HL-60/S4 treated with phorbol 12-myristate 13-acetate at 8.2 ng/mL for 4 days and 3 days (cell line): ENCODE results near the gene FAM47C.
"Not testable (repeated sequence)": the region's sequence is repeated elsewhere in the genome, so short reads cannot be mapped to it uniquely, and the experiment has no call there.

ENCODE experiments used
- in situ Hi-C: fragments of 300-500 bp; cut with MboI; formaldehyde crosslinking; loops from 2 replicates; pipeline ENCODE4 v1.15.0; 2022; ENCODE audit warnings: low sequenced_read_pairs

Gene FAM47C

DNA sequence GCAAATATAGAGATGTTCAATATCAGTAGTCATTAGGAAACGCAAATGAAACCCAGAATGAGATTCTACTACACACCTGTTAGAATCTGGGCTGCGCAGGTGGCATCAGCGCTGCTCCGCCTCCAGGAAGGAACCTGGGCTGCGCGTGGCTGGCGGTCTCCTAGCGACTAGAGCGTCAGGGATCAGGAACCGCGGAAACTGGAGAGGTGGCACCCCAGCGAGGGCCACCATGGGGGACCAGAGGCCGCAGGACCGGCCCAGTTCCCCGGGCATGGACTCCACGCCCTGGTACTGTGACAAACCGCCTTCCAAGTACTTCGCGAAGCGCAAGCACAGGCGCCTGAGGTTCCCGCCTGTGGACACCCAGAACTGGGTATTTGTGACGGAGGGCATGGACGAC, at the start of gene FAM47C:
Gene FAM47C, plus strand, starts transcription at position 185 of the 400 bp plus-strand sequence. Its CDS starts 45 bp downstream, at position 230.
- in situ Hi-C loops: not testable (repeated sequence)

DNA sequence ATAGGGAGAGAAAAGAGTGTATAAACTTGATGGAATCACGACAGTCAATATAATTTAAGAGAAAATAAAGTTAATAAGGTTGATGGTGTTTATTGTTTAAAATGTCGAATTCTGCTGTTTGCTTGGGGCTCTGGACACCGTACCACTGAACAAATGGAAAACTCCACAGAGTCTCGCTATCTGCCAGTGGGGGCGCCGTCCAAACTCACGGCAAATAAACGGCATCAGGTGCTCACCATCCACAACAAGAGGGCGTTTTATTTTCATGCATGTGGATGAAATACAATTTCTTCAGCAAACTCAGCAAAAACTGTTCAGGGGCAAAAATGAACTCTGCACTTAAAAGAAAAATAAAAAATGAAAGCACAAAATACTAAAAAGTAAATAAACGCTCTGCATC, 46.6 kb upstream of the FAM47C start:
- in situ Hi-C loops: no loop called here

DNA sequence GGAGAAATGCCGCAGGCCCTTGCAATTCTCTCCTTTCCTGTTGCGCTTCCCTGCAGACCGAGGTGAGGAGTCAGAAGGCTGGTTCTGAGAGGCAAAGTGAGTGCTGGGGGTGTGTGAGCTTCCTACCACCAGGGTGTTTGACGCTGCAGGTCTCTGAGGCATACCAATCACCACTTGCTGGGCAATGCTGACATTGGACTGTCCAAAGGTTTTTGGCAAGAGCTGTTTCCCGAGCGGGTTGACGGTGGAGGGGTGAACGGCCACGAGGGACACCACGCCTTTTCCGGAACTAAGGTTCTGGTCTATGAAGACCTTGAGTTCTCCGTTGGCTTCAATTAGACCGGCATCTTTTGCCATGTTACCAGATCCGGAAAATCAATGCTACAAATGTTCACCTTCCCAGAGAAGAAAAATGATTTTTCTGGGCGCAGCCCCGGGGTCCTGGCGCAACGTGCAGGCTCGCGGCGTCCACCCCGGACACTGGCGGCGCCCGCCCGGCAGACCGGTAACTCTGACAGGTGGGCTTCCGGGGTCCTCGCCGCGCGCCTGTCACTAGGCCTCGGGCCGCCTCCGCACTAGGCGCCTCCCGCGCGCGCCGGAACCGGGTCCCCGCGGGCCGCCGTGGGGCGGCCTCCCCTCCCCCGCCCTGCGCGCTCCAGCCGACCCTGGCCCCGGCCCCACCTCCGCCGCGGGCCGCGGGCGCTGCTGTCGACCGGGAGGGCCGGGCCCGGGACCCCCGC, 44.9 kb upstream of the FAM47C start:
- in situ Hi-C loops: no loop called here

DNA sequence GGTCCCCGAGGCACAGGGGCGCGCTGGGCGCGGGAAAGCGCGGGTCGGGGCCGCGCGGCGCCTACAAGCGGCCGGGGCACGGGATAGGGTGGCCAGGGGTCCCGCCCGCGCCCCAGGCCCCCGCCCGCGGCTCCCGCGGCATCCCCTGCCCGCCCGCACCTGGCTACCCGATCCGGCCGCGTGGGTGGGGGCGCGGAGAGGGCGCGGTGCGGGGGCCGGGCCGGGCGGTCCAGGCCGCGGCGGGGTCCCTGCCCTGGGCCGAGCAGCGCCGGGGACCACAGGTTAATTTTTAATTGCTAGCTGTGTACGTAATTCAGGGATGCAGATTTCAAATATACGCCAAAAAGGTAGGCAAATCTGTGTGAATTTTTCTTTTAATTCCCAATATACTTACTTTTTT, 44.3 kb upstream of the FAM47C start:
- in situ Hi-C loops: no loop called here

DNA sequence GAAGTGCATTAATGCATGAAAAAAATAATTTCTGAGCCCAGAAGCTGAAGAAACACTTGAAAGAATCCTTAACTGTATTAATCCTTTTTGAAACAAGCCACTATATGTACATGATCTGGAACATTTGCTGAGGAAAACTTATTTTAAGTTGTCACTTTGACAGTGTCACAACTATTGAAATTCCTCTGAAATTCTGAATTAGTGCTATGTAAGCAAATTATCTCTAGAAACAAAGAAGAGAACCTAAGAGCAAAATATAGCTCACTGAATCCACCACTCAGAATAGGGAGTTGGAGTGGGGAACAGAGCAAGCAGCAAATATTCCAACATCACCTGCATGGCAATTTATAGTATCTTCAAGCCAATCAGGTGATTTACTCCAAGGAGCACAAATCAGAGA, 34.6 kb upstream of the FAM47C start:
- in situ Hi-C loops: no loop called here

DNA sequence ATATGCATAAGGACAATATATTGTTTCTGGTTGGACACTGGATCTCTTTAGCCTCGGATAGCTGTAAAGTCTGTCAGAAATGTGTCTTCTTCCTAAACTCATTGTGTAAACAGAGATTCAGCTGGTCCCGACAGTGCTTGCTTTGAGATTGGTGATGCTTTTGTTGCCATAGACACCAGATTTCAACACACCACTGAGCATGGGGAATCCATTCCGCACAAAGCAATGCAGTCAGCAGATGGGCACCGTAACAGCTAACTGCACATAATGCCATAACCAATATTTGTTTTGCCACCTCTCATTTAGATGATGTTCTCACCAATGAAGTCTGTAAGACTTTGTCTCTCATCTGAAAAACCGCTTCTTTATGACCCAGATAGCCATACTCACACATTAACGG, 33.3 kb upstream of the FAM47C start:
- in situ Hi-C loops: no loop called here

DNA sequence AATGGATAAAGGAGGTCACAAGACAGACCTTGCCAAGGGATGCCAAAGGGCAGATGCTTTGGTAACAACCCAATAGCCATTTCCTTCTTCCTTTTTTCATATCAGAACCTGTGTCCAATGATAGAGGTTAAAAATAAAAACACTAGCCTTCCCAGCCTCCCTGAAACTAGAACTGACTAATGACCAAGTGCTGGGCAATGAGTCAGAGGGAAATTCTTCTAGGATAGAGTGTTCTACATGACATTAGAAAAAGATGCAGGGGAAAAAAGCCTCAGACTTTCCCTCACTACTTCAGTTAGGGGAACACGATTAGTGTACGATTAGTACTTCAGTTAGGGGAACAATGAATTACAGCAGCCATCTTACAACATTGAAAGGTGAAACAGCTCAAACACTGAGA, 29.3 kb upstream of the FAM47C start:
- in situ Hi-C loops: no loop called here

DNA sequence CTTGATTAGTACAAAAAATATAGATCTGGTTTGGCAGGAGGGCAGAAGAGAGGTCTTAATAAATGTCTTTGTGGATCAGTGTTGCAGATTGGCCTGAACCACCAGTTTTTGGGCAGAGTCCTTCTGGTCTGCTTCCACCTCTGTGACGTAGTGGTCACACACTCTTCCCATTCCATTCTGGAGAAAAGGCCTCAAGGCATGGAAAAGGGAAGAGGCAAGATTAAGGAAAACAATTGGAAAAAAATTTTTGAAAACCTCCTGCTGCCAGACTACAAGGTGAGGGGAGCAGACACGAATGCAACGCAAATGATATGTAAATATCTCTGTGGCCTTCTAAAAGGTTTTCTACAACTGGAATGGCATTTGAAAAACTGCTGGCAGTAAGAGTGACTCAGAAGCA, 24.3 kb upstream of the FAM47C start:
- in situ Hi-C loops: no loop called here

DNA sequence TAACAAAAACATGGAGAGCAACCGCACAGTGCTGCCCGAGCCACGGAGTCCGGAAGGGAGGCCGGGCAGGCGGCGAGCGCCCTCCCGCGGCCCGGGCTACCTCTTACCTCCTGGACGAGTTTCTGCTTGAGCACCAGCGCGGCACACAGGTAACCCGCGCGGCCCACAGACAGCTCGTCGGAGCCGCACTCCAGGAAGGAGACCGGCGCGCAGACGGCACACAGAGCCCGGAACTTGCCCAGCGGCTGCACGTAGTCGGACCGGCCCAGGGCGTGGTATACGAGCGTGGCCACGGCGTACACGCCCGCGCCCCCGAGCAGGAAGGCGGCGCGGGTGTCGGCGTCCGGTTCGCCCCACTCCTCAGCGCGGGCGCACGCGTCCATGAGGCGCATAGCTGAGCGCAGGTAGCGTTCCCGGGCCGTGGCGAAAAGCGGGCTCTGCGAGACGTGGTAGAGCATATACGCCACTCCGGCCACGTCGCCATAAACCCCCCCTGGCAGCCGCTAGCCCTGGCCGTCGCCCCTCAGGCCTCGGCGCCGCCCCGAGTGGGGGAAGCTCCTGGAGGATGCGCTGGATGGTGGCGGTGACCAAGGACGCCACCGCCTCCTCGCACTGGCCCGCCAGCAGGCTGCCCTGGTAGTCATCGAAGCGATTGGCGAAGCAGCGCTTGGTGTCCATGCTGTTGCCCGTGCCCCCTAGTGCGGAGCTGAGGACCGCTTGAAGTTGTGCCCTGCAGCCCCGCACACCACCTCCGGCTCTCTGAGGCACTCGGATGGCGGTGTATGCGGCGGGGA, 22.6 kb upstream of the FAM47C start:
- in situ Hi-C loops: not testable (repeated sequence)

DNA sequence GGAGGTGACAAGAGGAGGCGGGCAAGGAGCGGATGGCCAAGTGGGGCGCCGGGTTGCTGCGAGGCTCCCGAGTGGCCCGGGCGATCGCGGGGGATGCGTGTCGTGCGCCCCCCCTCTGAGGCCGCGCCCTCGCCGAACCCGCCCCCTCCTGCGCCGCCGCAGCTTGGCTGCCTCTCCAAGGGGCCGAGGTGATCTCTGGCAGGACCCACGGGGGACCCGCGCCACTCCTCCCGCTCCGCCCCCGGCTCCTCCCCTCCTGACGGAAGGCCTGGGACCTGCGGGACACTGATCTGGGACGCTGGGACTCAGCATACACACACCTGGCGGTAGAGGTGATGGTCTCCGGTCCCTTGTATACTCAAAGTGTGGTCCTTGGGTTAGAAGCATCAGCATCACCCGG, 21.9 kb upstream of the FAM47C start:
- in situ Hi-C loops: no loop called here

DNA sequence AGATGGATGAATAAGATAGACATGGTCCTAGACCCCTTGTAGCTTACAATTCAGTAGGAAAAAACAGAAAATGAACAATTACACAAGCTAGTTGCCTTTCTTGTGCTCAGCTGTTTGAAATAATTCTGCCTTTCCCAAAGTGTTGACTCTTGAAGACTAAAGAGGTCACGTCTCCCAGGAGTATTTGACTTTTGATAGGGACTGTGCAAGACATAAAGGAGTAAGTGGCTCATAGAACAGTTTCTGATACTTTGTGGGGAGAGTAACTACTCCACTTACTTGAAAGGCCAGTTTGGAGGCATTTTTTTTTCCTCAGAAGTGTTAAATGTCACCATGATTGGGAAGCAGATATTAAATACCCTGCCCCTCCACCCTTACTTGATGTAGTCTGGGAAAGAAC, 21.0 kb upstream of the FAM47C start:
- in situ Hi-C loops: not testable (repeated sequence)

DNA sequence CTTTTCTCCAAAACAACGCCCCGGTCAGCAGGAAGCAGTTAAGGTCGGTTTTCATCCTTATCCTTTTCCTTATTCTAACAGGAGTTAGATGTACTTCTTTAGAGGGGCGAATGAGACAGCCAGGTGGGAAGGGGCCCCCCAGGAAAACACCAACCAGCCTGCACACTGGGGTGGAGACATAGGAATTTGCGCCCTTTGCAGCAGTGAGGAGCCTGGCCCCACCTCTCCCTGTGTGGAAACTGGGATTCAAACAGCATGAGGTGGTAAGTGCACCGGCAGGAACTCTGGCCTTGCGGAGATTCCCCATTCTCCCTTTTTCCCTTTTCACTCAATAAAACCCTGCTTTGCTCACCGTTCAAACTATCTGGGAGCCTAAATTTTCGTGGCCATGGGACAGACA, 8.0 kb upstream of the FAM47C start:
- in situ Hi-C loops: no loop called here

DNA sequence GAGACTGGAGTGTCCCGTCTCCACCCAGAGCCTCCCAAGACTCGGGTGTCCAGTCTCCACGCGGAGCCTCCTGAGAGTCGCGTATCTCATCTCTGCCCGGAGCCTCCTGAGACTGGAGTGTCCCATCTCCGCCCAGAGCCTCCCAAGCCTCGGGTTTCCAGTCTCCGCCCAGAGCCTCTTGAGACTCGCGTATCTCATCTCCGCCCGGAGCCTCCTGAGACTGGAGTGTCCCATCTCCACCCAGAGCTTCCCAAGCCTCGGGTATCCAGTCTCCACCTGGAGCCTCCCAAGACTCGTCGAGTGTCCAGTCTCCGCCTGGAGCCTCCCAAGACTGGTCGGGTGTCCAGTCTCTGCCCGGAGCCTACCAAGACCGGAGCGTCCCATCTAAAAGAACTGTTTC, 2.3 kb downstream of the FAM47C start:
- in situ Hi-C loops: no loop called here

DNA sequence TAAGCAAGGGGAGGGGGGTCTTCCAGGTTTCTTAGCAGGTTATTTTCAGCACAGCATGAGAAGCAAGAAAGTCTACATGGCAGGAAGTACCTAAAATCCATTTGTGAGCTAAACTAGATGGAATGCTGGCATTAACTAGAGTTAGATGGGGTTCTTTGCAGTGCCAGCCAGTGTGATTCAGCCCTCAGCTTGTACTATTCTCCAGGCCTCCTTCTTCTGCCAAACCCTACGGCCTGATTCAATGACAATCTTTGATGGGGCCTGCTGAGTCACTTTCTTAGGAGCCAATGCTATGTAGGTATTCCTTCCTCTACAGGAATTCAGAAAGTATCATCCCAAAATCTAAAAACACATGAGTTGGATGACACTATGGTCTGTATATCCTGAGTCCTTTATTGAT, 26.1 kb downstream of the FAM47C start:
- in situ Hi-C loops: not testable (repeated sequence)

DNA sequence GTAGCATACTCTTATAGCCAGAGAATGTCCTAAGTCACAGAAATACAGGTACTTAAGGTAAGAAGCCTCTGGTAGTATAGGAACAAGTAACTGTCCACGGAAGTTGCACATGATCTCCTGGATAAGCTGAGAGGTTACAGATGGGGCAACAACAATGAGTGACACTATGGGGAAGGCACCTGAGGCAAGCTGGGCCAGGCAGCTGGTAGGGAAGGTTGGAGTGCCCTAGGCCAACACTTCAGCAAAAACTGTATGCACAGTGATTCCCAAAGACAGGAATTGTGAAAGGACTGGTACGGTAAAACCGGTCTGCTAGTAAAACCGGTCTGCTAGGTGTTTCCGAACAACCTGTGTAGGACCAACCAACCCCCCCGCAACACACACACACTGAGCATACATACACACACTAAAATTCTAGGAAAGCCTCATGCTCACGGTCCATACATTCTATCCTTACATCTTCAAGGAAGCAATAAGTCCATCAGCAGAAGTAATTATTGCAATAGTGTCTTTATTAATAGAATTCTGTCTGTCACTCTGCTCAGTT, 28.6 kb downstream of the FAM47C start:
- in situ Hi-C loops: not testable (repeated sequence)

DNA sequence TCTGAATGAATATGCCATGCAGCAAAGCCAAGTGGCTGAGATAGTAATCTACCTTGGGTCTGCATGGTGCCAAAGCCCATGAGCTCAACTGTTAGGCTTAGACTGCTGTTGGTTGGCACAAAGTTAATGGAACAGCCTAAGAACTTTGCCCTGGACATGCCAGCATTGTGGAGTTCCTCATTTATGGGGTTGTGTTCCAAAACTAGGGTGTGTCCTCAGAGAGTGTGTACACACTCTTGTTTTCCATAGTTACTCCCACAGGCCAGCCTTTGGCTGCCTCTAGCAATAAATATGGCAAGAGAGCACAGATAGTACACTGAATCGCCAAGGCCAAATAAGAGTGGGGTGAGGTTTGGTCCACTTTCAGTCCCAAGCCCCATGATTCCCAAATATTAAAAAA, 30.6 kb downstream of the FAM47C start:
- in situ Hi-C loops: not testable (repeated sequence)

DNA sequence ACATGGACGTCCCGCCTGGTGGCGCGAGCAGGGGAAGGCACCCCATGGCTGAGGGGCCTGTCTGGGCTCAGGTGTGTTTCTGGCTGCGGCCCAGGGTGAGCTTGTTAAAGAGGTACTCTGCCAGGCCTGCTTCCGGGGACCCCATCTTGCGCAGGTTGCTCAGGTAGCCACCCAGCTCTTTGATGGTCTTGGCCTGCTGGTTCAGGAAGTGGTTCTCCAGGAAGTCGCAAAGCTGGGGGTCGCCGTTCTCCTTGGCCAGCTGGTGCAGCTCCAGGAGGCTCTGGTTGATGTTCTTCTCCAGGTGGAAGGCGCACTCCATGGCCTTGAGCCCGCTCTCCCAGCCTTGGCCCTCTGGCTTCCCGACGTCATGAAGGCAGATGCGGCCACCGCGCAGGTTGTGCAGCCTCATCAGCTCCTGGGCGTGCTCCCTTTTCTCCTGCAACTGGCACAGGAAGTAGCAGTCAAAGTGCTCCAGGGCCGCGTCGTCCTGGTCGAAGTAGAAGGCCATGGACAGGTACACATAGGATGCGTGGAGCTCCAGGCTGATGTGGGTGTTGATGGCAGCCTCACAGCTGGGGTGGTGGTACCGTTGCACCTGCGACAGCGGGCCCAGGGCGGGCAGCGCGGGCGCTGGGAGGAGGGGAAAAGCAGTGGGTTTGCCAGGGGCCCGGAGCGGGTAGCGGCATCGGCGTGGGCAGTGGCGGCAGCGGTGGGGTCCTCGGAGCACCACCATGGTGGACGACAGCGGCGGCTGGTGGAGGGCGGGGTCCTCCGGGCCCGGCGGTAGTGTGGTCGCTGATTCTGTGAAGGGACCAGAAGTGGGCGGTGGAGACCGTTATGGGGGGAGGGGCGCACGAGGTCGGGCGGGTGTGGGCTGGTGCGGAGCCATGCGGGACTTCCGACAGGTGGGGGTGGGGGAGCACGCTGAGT, 35.1 kb downstream of the FAM47C start:
- in situ Hi-C loops: not testable (repeated sequence)

DNA sequence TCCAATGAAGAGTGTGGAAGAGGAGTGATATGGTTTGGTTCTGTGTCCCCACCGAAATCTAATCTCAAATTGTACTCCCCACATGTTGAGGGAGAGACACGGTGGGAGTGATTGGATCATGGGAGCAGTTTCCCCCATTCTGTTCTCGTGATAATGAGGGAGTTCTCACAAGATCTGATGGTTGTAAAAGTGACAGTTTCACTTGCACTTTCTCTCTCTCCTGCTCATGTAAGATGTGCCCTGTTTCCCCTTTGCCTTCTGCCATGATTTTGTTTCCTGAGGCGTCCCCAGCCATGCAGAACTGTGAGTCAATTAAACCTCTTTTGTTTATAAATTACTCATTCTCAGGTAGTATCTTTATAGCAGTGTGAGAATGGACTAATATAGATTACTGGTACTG, 39.6 kb downstream of the FAM47C start:
- in situ Hi-C loops: no loop called here

DNA sequence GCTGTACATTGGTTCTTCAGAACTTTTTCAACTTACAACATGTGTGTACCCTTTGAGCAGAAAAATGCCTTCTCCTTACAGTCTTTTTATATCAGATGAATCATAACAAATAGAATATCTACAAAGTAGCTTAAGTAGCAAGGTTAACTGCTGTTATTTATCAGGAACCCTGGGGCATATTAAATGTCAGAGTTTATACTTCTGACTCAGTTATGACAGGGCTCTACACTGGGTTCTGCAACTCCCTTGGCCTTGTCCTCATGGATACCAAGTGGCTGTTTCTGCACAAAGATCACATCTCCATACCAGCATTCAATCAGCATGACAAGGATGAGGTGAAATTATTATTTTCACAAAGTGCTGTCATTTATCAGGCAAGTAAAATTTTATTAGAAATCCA, 49.4 kb downstream of the FAM47C start:
- in situ Hi-C loops: not testable (repeated sequence)

DNA sequence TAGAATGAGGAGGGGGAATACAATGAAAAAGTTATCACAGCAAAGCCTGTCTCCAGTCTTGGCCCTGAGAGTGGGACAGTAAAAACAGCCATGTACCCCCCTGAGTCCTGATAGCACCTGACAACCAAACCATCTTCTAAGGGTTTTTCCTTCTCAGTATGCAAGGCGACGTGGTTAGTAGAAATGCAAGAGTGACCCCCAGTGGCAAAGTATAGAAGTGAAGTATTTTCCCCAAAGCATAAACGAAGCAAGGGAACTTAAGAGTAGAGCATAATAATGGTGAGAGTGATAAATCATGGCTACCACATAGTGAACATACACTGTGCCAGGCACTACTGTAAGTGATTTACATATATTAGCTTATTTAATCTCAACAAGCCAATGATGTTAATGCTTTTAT, 52.8 kb downstream of the FAM47C start:
- in situ Hi-C loops: no loop called here
